BLaER1 (cell line): Measurements from ENCODE around the gene CAMK2D.
"Not testable (repeated sequence)": the region's sequence is repeated elsewhere in the genome, so short reads cannot be mapped to it uniquely, and the experiment has no call there.

Source experiments
- H3K27ac ChIP-seq: shearing (Covaris generic); formaldehyde crosslinking; 2 replicates; pipeline ENCODE4 v1.8.1; 2022
- H3K27me3 ChIP-seq: shearing (Covaris generic); formaldehyde crosslinking; 2 replicates; pipeline ENCODE4 v1.8.1; 2022
- H3K36me3 ChIP-seq: shearing (Covaris generic); formaldehyde crosslinking; 2 replicates; pipeline ENCODE4 v1.8.1; 2022
- H3K4me1 ChIP-seq: shearing (Covaris generic); formaldehyde crosslinking; 2 replicates; pipeline ENCODE4 v1.8.1; 2022
- H3K4me2 ChIP-seq: shearing (Covaris generic); formaldehyde crosslinking; 2 replicates; pipeline ENCODE4 v1.8.1; 2022
- H3K4me3 ChIP-seq: shearing (Covaris generic); formaldehyde crosslinking; 2 replicates; pipeline ENCODE4 v1.8.1; 2022
- H3K9ac ChIP-seq: shearing (Covaris generic); formaldehyde crosslinking; 2 replicates; pipeline ENCODE4 v1.8.1; 2022
- H3K9me3 ChIP-seq: shearing (Covaris generic); formaldehyde crosslinking; 2 replicates; pipeline ENCODE4 v1.8.1; 2022
- H4K20me1 ChIP-seq: shearing (Covaris generic); formaldehyde crosslinking; 2 replicates; pipeline ENCODE4 v1.8.1; 2022
- Cebpa-rat ChIP-seq: shearing (Covaris generic); IDR thresholded peaks from 2 replicates; pipeline ENCODE4 v1.8.1; 2022

CAMK2D gene

GRCh38 chr4:113694008-113694407 lies 67.5 kb downstream of the CAMK2D start:
- H3K4me3 ChIP-seq = no peak overlapping the region
- peaks cover 42% of the 10 kb centered on the region for H3K4me1 ChIP-seq
- no peaks in the 10 kb centered on the region; the same call in 1 of the 2 replicates for H3K9me3 ChIP-seq
- H4K20me1 ChIP-seq = peaks cover 70% of the 10 kb centered on the region
- H3K9ac ChIP-seq = no peak overlapping the region
- no peak overlapping the region for H3K4me2 ChIP-seq
- no peak for TF ChIP-seq Cebpa-rat
- H3K27me3 ChIP-seq = no peaks in the 10 kb centered on the region
- H3K27ac ChIP-seq = no peak overlapping the region
- H3K36me3 ChIP-seq = peaks cover 27% of the 10 kb centered on the region

GRCh38 chr4:113692809-113693411 lies 68.6 kb downstream of the CAMK2D start:
- H3K4me3 ChIP-seq = no peak overlapping the region
- TF ChIP-seq Cebpa-rat = no peak
- peak overlapping the region; percentile 47 for H3K27ac ChIP-seq
- H3K4me2 ChIP-seq = peak overlapping the region; percentile 53
- H3K9ac ChIP-seq = no peak overlapping the region
- H3K36me3 ChIP-seq = peaks cover 34% of the 10 kb centered on the region
- H3K9me3 ChIP-seq = no peaks in the 10 kb centered on the region; the same call in 1 of the 2 replicates
- peaks cover 52% of the 10 kb centered on the region for H3K4me1 ChIP-seq
- peaks cover 66% of the 10 kb centered on the region for H4K20me1 ChIP-seq
- H3K27me3 ChIP-seq = no peaks in the 10 kb centered on the region

- peaks cover 61% of the 10 kb centered on the region for H4K20me1 ChIP-seq
- no peaks in the 10 kb centered on the region for H3K27me3 ChIP-seq
- no peak overlapping the region for H3K27ac ChIP-seq
- TF ChIP-seq Cebpa-rat = no peak
- peaks cover 64% of the 10 kb centered on the region for H3K4me1 ChIP-seq
- peaks cover 29% of the 10 kb centered on the region for H3K36me3 ChIP-seq
- H3K9ac ChIP-seq = no peak overlapping the region
- H3K4me2 ChIP-seq = no peak overlapping the region
- no peaks in the 10 kb centered on the region; the same call in 1 of the 2 replicates for H3K9me3 ChIP-seq
- H3K4me3 ChIP-seq = no peak overlapping the region
Observed at GRCh38 chr4:113691676-113692075, 69.9 kb downstream of the CAMK2D start.

- Histone ChIP-seq H3K9me3 (no peaks in the 10 kb centered on the region; the same call in 1 of the 2 replicates), H4K20me1 (peaks cover 39% of the 10 kb centered on the region), H3K27ac (no peak overlapping the region), H3K4me2 (peak overlapping the region; percentile 6; the same call in 1 of the 2 replicates), H3K9ac (no peak overlapping the region), H3K27me3 (no peaks in the 10 kb centered on the region), H3K4me1 (peaks cover 66% of the 10 kb centered on the region), H3K36me3 (peaks cover 29% of the 10 kb centered on the region), H3K4me3 (no peak overlapping the region)
- TF ChIP-seq Cebpa-rat = no peak
Observed at GRCh38 chr4:113689394-113689793, 72.1 kb downstream of the CAMK2D start.

- Histone ChIP-seq H3K9me3 (no peaks in the 10 kb centered on the region; the same call in 1 of the 2 replicates), H3K36me3 (peaks cover 29% of the 10 kb centered on the region), H4K20me1 (peaks cover 22% of the 10 kb centered on the region; the same call in 1 of the 2 replicates), H3K4me3 (no peak overlapping the region), H3K4me2 (peak overlapping the region; percentile 50), H3K4me1 (peaks cover 66% of the 10 kb centered on the region), H3K27me3 (no peaks in the 10 kb centered on the region), H3K27ac (peak overlapping the region; percentile 7; the same call in 1 of the 2 replicates), H3K9ac (no peak overlapping the region)
- no peak for TF ChIP-seq Cebpa-rat
Observed at GRCh38 chr4:113687067-113687718, 74.3 kb downstream of the CAMK2D start.

DNA sequence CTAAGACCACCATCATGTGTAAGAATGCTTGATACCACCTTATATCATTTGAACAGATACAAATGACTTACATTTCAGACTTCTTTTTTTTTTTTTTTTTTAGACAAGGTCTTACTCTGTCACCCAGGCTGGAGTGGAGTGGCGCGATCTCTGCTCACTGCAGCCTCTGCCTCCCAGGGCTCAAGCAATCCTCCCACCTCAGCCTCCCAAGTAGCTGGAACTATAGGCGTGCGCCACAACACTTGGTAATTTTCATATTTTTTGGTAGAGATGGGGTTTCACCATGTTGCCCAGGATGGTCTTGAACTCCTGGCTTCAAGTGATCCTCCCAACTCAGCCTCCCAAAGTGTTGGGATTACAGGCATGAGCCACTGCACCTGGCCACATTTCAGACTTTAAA lies 76.4 kb downstream of the CAMK2D start:
- H3K36me3 ChIP-seq = peaks cover 35% of the 10 kb centered on the region
- peak overlapping the region; percentile 68 for H3K27ac ChIP-seq
- peaks cover 14% of the 10 kb centered on the region; the same call in 1 of the 2 replicates for H4K20me1 ChIP-seq
- peaks cover 72% of the 10 kb centered on the region for H3K4me1 ChIP-seq
- not testable (repeated sequence) for H3K4me3 ChIP-seq, H3K9ac ChIP-seq, H3K27me3 ChIP-seq
- H3K9me3 ChIP-seq = peaks cover 11% of the 10 kb centered on the region; the same call in 1 of the 2 replicates
- H3K4me2 ChIP-seq = peak overlapping the region; percentile 67

GRCh38 chr4:113684534-113685091 lies 76.9 kb downstream of the CAMK2D start:
- Histone ChIP-seq H3K4me2 (peak overlapping the region; percentile 67), H3K4me3 (no peak overlapping the region), H4K20me1 (peaks cover 14% of the 10 kb centered on the region; the same call in 1 of the 2 replicates), H3K9ac (no peak overlapping the region), H3K36me3 (peaks cover 36% of the 10 kb centered on the region), H3K27ac (peak overlapping the region; percentile 68), H3K9me3 (peaks cover 11% of the 10 kb centered on the region; the same call in 1 of the 2 replicates), H3K27me3 (no peaks in the 10 kb centered on the region), H3K4me1 (peaks cover 69% of the 10 kb centered on the region)
- TF ChIP-seq Cebpa-rat = no peak

- Histone ChIP-seq H3K4me2 (peak overlapping the region; percentile 67), H3K36me3 (peaks cover 34% of the 10 kb centered on the region), H3K27me3 (no peaks in the 10 kb centered on the region), H3K9me3 (peaks cover 11% of the 10 kb centered on the region; the same call in 1 of the 2 replicates), H4K20me1 (peaks cover 8% of the 10 kb centered on the region; the same call in 1 of the 2 replicates), H3K4me3 (no peak overlapping the region), H3K4me1 (peaks cover 63% of the 10 kb centered on the region), H3K9ac (peak overlapping the region; percentile 13; the same call in 1 of the 2 replicates), H3K27ac (peak overlapping the region; percentile 68)
- TF ChIP-seq Cebpa-rat = no peak
Observed at GRCh38 chr4:113682730-113683537, 78.6 kb downstream of the CAMK2D start.

- peaks cover 70% of the 10 kb centered on the region for H3K4me1 ChIP-seq
- H3K36me3 ChIP-seq = peaks cover 36% of the 10 kb centered on the region
- H3K4me3 ChIP-seq = no peak overlapping the region
- H3K9me3 ChIP-seq = peaks cover 11% of the 10 kb centered on the region; the same call in 1 of the 2 replicates
- H4K20me1 ChIP-seq = peaks cover 22% of the 10 kb centered on the region
- no peak for TF ChIP-seq Cebpa-rat
- H3K27me3 ChIP-seq = no peaks in the 10 kb centered on the region
- H3K27ac ChIP-seq = no peak overlapping the region
- no peak overlapping the region for H3K4me2 ChIP-seq
- H3K9ac ChIP-seq = no peak overlapping the region
Observed at GRCh38 chr4:113678641-113679040, 82.9 kb downstream of the CAMK2D start.
